CD4-positive, alpha-beta T cell treated with Interleukin-1 beta for 1 hour (primary cell): ENCODE results near the gene MORC3.
"Not testable (repeated sequence)": the region's sequence is repeated elsewhere in the genome, so short reads cannot be mapped to it uniquely, and the experiment has no call there.

ENCODE experiments used
- DNase-seq, 2 donors: peaks; one replicate each; pipeline ENCODE4 v3.0.0-alpha.2; 2020 to 2022

MORC3 gene

GRCh38 chr21:36319767-36320420 lies at the start of gene MORC3:
Gene MORC3, plus strand, starts transcription at chr21:36320197. Its CDS starts 68 bp downstream, at chr21:36320265.
- peak; percentile 99 for DNase-seq

- DNase-seq: not testable (repeated sequence)
These were observed 49.0 kb upstream of the MORC3 start for GRCh38 chr21:36270786-36271695.

GRCh38 chr21:36274128-36274527 lies 45.9 kb upstream of the MORC3 start:
- DNase-seq: no peak

- DNase-seq: no peak
These were observed 37.3 kb upstream of the MORC3 start for GRCh38 chr21:36282568-36283230.

GRCh38 chr21:36283231-36283622 lies 36.8 kb upstream of the MORC3 start:
- not testable (repeated sequence) for DNase-seq

- peak in 1 of 2 donors; percentile 35 for DNase-seq
These were observed 31.2 kb upstream of the MORC3 start for GRCh38 chr21:36288651-36289243.

GRCh38 chr21:36291509-36291908 lies 28.5 kb upstream of the MORC3 start:
- DNase-seq: no peak

- DNase-seq: no peak
These were observed 22.5 kb upstream of the MORC3 start for GRCh38 chr21:36297406-36297937.

- DNase-seq: peak; percentile 81 to 86
These were observed 21.9 kb upstream of the MORC3 start for GRCh38 chr21:36297938-36298572.

- no peak for DNase-seq
These were observed 13.0 kb upstream of the MORC3 start for GRCh38 chr21:36306872-36307534.

GRCh38 chr21:36310016-36310415 lies 10.0 kb upstream of the MORC3 start:
- peak in 1 of 2 donors; percentile 32 for DNase-seq

- DNase-seq: not testable (repeated sequence)
These were observed 6.6 kb upstream of the MORC3 start for GRCh38 chr21:36313446-36313845.

GRCh38 chr21:36316045-36316444 lies 4.0 kb upstream of the MORC3 start:
- DNase-seq: not testable (repeated sequence)

GRCh38 chr21:36316872-36317484 lies 3.0 kb upstream of the MORC3 start:
- no peak for DNase-seq

GRCh38 chr21:36319406-36319766 lies 611 bp upstream of the MORC3 start:
- not testable (repeated sequence) for DNase-seq

GRCh38 chr21:36320421-36321324 lies 676 bp downstream of the MORC3 start:
- no peak for DNase-seq

- peak in 1 of 2 donors; percentile 8 for DNase-seq
These were observed 1.5 kb downstream of the MORC3 start for GRCh38 chr21:36321325-36322082.

GRCh38 chr21:36322083-36322424 lies 2.1 kb downstream of the MORC3 start:
- DNase-seq: no peak

GRCh38 chr21:36323032-36323431 lies 3.0 kb downstream of the MORC3 start:
- DNase-seq: peak; percentile 8 to 29
